GM12892 (cell line): Measurements from ENCODE around the gene CDK16.

ENCODE experiments used
- POLR2A ChIP-seq: IDR thresholded peaks from 2 replicates; pipeline ENCODE4 v1.6.1; 2011; ENCODE audit warnings: low read depth, low read length, control low read depth
- POLR2AphosphoS5 ChIP-seq: IDR thresholded peaks from 2 replicates; pipeline ENCODE4 v1.6.1; 2011; ENCODE audit warnings: low read depth, low read length, control low read depth

- TF ChIP-seq POLR2A: no peak
- TF ChIP-seq POLR2AphosphoS5: no peak
Observed at GRCh38 chrX:47214435-47215077, 3.9 kb upstream of the CDK16 start.
